Common myeloid progenitor, CD34-positive (primary cell): ENCODE data around the gene CTSD. TPM values are rescaled to one million over a fixed set of nuclear protein-coding genes. Genes with fewer than 3 reads are reported as not detected.
"Not testable (repeated sequence)": the region's sequence is repeated elsewhere in the genome, so short reads cannot be mapped to it uniquely, and the experiment has no call there.

ENCODE experiments used
- CTCF ChIA-PET: fragments of 350-600 bp; sonication (Branson Sonifier 250); formaldehyde crosslinking; loops from one replicate; lab custom pipeline; 2021; ENCODE audit warnings: antibody characterized with exemption; lab: Charles Lee
- POLR2A ChIA-PET: fragments of 350-600 bp; sonication (Branson Sonifier 250); formaldehyde crosslinking; loops from one replicate; lab custom pipeline; 2021; ENCODE audit warnings: antibody characterized with exemption; lab: Charles Lee
- DNase-seq, 3 donors: peaks; one replicate each; pipeline versions ENCODE4 v3.0.0 to v3.0.0-alpha.2; 2013
- H3K27ac ChIP-seq, 2 experiments: 1 replicate in 1 of 2; 2 replicates in 1 of 2; pipeline ENCODE4 v1.7.0; 2013; ENCODE audit warnings: inconsistent platforms in 2 of 2, low read length in 2 of 2, mild to moderate bottlenecking in 2 of 2, low read depth in 1 of 2, moderate library complexity in 1 of 2; ENCODE audit not compliant: severe bottlenecking in 2 of 2, insufficient read depth in 1 of 2, poor library complexity in 1 of 2
- H3K27me3 ChIP-seq, 5 experiments: replicated peaks in 2 of 5; 1 replicate in 3 of 5; 2 replicates in 2 of 5; pipeline versions ENCODE4 v1.6.1 to v1.7.0; 2013; ENCODE audit warnings: low read length in 4 of 5, mild to moderate bottlenecking in 2 of 5, moderate library complexity in 2 of 5, inconsistent platforms in 1 of 5; ENCODE audit not compliant: insufficient read depth in 5 of 5, control insufficient read depth in 4 of 5
- H3K36me3 ChIP-seq, 4 experiments: 1 replicate in 2 of 4; 2 replicates in 2 of 4; pipeline versions ENCODE4 v1.6.1 to v1.7.0; 2013; ENCODE audit warnings: low read length in 3 of 4, control low read depth in 1 of 4, mild to moderate bottlenecking in 1 of 4; ENCODE audit not compliant: control insufficient read depth in 4 of 4, insufficient read depth in 4 of 4
- H3K4me1 ChIP-seq, 4 experiments: 1 replicate in 3 of 4; 2 replicates in 1 of 4; pipeline versions ENCODE4 v1.6.1 to v1.7.1; 2013; ENCODE audit warnings: low read length in 3 of 4, mild to moderate bottlenecking in 3 of 4, control low read depth in 1 of 4, inconsistent platforms in 1 of 4, moderate library complexity in 1 of 4; ENCODE audit not compliant: control insufficient read depth in 4 of 4, insufficient read depth in 4 of 4; ENCODE audit errors: control extremely low read depth in 1 of 4
- H3K4me3 ChIP-seq, 7 experiments: 1 replicate in 4 of 7; 2 replicates in 3 of 7; pipeline versions ENCODE4 v1.5.1 to v1.7.0; 2013; ENCODE audit warnings: mild to moderate bottlenecking in 7 of 7, low read length in 6 of 7, moderate library complexity in 6 of 7, inconsistent platforms in 2 of 7, low read depth in 2 of 7, control low read depth in 1 of 7; ENCODE audit not compliant: insufficient read depth in 4 of 7, control insufficient read depth in 1 of 7; ENCODE audit errors: extremely low read depth in 1 of 7
- H3K9me3 ChIP-seq, 5 experiments: 1 replicate in 4 of 5; 2 replicates in 1 of 5; pipeline versions ENCODE4 v1.6.1 to v1.7.1; 2013; ENCODE audit warnings: low read length in 4 of 5, mild to moderate bottlenecking in 2 of 5, inconsistent platforms in 1 of 5, low read depth in 1 of 5, moderate library complexity in 1 of 5; ENCODE audit not compliant: control insufficient read depth in 4 of 5, insufficient read depth in 2 of 5; ENCODE audit errors: control extremely low read depth in 1 of 5
- WGBS: methylation state at CpG from one replicate; pipeline ENCODE4 v1.1.5; 2013; ENCODE audit not compliant: insufficient coverage; 5-methylcytosine and 5-hydroxymethylcytosine counted together
- polyA plus RNA-seq: library from polyadenylated mRNA; unstranded; fragments of 120-200 nt; gene quantifications from one replicate; pipeline ENCODE4 v1.2.1, GENCODE V29; 2013

Gene CTSD
- polyA plus RNA-seq = 135 TPM

DNA sequence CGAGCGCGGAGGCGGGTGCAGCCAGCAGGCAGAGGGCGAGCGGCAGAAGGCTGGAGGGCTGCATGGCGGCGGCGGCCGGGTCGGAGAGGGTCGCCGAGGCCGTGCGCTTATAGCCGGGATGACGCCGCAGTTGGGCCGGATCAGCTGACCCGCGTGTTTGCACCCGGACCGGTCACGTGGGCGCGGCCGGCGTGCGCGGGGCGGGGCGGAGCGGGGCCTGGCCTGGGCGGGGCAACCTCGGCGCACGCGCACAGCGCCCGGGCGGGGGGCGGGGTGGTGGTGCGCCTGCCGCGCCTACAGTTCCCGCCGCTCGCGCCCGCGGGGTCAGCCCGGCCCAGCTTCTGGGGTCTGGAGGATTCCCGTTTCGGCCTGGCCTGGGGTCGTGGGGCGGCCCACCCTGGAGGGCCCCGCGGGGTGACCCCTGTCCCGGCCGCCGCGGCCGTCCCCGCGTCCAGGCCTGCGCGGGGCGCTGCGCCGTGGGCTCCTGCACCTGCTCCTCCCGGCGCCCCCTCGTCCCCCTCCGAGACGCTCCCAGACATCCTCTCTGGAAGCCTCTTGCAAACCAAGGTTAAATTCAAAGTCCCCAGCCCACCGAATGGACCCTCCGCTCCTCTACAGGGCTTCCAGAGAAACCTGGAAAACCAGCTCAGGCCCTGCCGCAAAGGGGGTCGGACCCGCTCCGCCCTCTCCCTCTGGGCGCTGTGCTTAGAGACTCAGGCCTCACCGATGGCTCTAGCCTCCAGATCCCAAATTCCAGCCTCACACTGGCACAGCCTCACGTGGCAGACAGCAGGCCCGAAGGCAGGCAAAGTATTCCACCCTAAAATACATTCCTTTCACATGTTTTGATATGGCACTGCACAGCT is at the start of gene CTSD:
CTSD (minus strand) TSS at position 132 of the 866 bp plus-strand sequence; CDS start at position 64, 68 bp downstream.
- no peaks in the 10 kb centered on the region for H3K9me3 ChIP-seq
- peak within 1 kb of the TSS; percentile 46 to 87 (median 77) for H3K4me3 ChIP-seq
- H3K27ac ChIP-seq = peak within 1 kb of the TSS; percentile 25 to 66
- 3% methylated on average over 75 of the region's 85 CpGs for WGBS
- H3K4me1 ChIP-seq = peaks cover 0 to 53% (median 50%) of the 10 kb centered on the region in 4 experiments
- H3K27me3 ChIP-seq = no peaks in the 10 kb centered on the region
- peaks cover 0 to 22% (median 5%) of the 10 kb centered on the region in 4 experiments for H3K36me3 ChIP-seq
- POLR2A ChIA-PET = interaction anchor here (0.7 to 1.6 kb wide), 2 partner anchors 13 to 58 kb away, joined by 3 to 5 read pairs; partner anchors contain the start of gene IFITM10
- peak; percentile 54 to 79 (median 77) for DNase-seq
- CTCF ChIA-PET = interaction anchor here (1.3 to 1.7 kb wide), 3 partner anchors 12 to 64 kb away, joined by 3 to 6 read pairs (median 3); no protein-coding TSS in a partner anchor

- Histone ChIP-seq H3K9me3 (peaks cover 0 to 12% (median 4%) of the 10 kb centered on the region in 5 experiments), H3K4me1 (peaks cover 0 to 12% (median 4%) of the 10 kb centered on the region in 4 experiments), H3K27me3 (peaks cover 0 to 26% (median 3%) of the 10 kb centered on the region in 5 experiments)
- H3K27ac ChIP-seq, H3K36me3 ChIP-seq, H3K4me3 ChIP-seq, POLR2A ChIA-PET, DNase-seq: not testable (repeated sequence)
- WGBS = 100% methylated on average over 7 of the region's 9 CpGs
- CTCF ChIA-PET = interaction anchor here (1.2 kb wide), 1 partner anchor 112 kb away, joined by 3 read pairs; no protein-coding TSS in a partner anchor
Observed at GRCh38 chr11:1813356-1813755, 49.6 kb upstream of the CTSD start.

DNA sequence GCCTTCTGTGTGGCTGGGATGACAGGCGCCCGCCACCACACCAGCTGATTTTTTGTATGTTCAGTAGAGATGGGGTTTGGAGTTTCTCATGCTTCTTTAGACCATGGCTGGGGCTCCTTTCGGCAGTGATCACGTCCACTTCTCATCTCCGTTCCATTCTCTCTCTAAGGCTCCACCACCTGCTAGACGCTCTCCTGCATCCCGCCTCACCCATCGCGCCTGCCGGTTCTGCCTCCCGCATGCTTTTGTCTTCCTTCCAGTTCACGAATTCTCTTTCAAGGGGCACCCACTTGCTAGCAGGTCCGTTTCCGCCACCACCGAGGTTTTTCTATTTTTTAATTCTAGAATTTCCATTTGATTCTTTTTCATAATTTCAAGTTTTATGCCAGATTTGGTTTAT is 49.1 kb upstream of the CTSD start:
- Histone ChIP-seq H3K27ac (no peak overlapping the region), H3K4me1 (peaks cover 0 to 12% (median 4%) of the 10 kb centered on the region in 4 experiments), H3K4me3 (no peak overlapping the region), H3K27me3 (peaks cover 0 to 26% (median 4%) of the 10 kb centered on the region in 5 experiments), H3K9me3 (peaks cover 0 to 10% (median 4%) of the 10 kb centered on the region in 5 experiments), H3K36me3 (no peaks in the 10 kb centered on the region)
- ChIA-PET POLR2A (no interaction called here), CTCF (interaction anchor here (0.8 to 1.2 kb wide), 3 partner anchors 111 to 119 kb away, joined by 3 read pairs; no protein-coding TSS in a partner anchor)
- WGBS = 89% methylated on average over 13 of the region's 15 CpGs
- no peak for DNase-seq

DNA sequence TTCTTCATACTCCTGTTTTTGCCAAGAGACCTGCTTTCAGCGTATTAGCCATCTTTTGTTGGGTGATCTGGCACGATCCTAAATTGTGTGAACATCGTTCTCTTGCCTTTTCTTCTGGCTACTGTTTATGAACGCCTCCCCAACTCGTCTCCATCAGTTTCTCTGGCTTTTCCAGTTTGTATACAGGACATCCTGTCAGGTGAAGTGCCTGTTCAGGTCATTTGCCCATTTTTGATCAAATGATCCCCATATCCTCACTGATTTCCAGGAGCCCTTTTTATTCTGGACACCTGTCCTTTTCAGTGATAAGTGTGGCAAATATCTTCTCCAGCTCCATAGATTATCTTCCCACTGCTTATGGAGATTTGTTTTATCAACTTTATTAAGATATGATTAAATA is 48.5 kb upstream of the CTSD start:
- ChIA-PET POLR2A (no interaction called here), CTCF (interaction anchor here (0.8 to 1.0 kb wide), 2 partner anchors 111 to 119 kb away, joined by 3 read pairs; no protein-coding TSS in a partner anchor)
- no peaks in the 10 kb centered on the region for H3K36me3 ChIP-seq
- H3K4me1 ChIP-seq = peaks cover 0 to 12% (median 4%) of the 10 kb centered on the region in 4 experiments
- no peak overlapping the region for H3K27ac ChIP-seq
- DNase-seq = no peak
- H3K4me3 ChIP-seq = no peak overlapping the region
- H3K9me3 ChIP-seq = peaks cover 0 to 8% (median 4%) of the 10 kb centered on the region in 5 experiments
- peaks cover 0 to 24% (median 2%) of the 10 kb centered on the region in 5 experiments for H3K27me3 ChIP-seq
- WGBS = 97% methylated on average over 5 of the region's 5 CpGs

DNA sequence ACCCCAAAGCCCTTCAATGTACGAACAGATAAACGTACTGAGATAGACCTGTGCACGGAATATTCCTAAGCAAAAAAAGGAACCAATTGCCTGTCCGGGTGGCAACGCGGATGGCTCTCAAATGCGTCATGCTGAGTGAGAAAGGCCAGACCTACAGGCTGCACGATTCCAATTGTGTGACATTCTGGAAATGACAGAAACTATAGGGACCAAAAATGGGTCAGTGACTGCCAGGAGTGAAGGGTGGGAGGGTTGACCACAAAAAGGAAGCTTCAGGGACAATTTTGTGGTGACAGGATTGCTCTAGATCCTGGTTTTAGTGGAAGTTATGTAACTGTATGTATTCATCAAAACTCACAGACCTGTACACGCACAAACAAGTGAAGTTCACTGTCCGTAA is 47.0 kb upstream of the CTSD start:
- H3K9me3 ChIP-seq = peaks cover 0 to 7% (median 4%) of the 10 kb centered on the region in 5 experiments
- no peak overlapping the region for H3K27ac ChIP-seq
- no peaks in the 10 kb centered on the region for H3K36me3 ChIP-seq
- no peak overlapping the region for H3K4me3 ChIP-seq
- H3K27me3 ChIP-seq = peaks cover 0 to 25% (median 1%) of the 10 kb centered on the region in 5 experiments
- CTCF ChIA-PET = interaction anchor here (1.5 to 7.5 kb wide), 3 partner anchors 20 to 118 kb away, joined by 3 to 58 read pairs (median 6); partner anchors contain the start of gene SYT8
- WGBS = 56% methylated on average over 8 of the region's 10 CpGs
- peaks cover 0 to 12% (median 4%) of the 10 kb centered on the region in 4 experiments for H3K4me1 ChIP-seq
- POLR2A ChIA-PET = no interaction called here
- peak in 2 of 3 donors; percentile 40 to 47 for DNase-seq

GRCh38 chr11:1807264-1807995 is 43.7 kb upstream of the CTSD start:
- peaks cover 0 to 20% (median 4%) of the 10 kb centered on the region in 5 experiments for H3K27me3 ChIP-seq

More at GRCh38 chr11:1807264-1807995, 43.7 kb upstream of the CTSD start:
- ChIA-PET POLR2A (no interaction called here), CTCF (interaction anchor here (0.7 to 7.5 kb wide), 16 partner anchors 9 to 114 kb away, joined by 3 to 58 read pairs (median 4); no protein-coding TSS in a partner anchor)
- DNase-seq = peak; percentile 38 to 66 (median 61)
- Histone ChIP-seq H3K9me3 (peaks cover 0 to 7% (median 4%) of the 10 kb centered on the region in 5 experiments), H3K27ac (no peak overlapping the region), H3K4me1 (peaks cover 0 to 12% (median 4%) of the 10 kb centered on the region in 4 experiments), H3K4me3 (no peak overlapping the region), H3K36me3 (no peaks in the 10 kb centered on the region)
- 69% methylated on average over 12 of the region's 14 CpGs for WGBS
